Fibroblast of lung (primary cell): ENCODE measurements around the gene MCTP2. TPM values are rescaled to one million over a fixed set of nuclear protein-coding genes. Genes with fewer than 3 reads are reported as not detected.

Experiments used
- DNase-seq, 2 donors: peaks; one replicate each; pipeline versions ENCODE4 v3.0.0 to v3.0.0-alpha.2; 2010; ENCODE audit warnings: low read depth in 2 of 2
- H2AFZ ChIP-seq: 2 replicates; pipeline ENCODE4 v1.5.1; 2012; ENCODE audit warnings: low read length, control low read depth, inconsistent platforms
- H3K27ac ChIP-seq: 2 replicates; pipeline ENCODE4 v1.5.1; 2011; ENCODE audit warnings: low read length, control low read depth; ENCODE audit not compliant: insufficient read depth
- H3K27me3 ChIP-seq: 2 replicates; pipeline ENCODE4 v1.5.1; 2011; ENCODE audit warnings: mild to moderate bottlenecking, low read length; ENCODE audit not compliant: control insufficient read depth, insufficient read depth
- H3K36me3 ChIP-seq: 2 replicates; pipeline ENCODE4 v1.5.1; 2011; ENCODE audit warnings: low read length; ENCODE audit not compliant: control insufficient read depth, insufficient read depth
- H3K4me1 ChIP-seq: 2 replicates; pipeline ENCODE4 v1.5.1; 2011; ENCODE audit warnings: low read length; ENCODE audit not compliant: control insufficient read depth, insufficient read depth; ENCODE audit errors: extremely low read depth
- H3K4me2 ChIP-seq: 2 replicates; pipeline ENCODE4 v1.5.1; 2011; ENCODE audit warnings: low read length, control low read depth; ENCODE audit not compliant: insufficient read depth; ENCODE audit errors: extremely low read depth
- H3K4me3 ChIP-seq, 4 experiments: fragments of 200-600 bp in 1 of 4; sonication (generic) in 1 of 4; replicated peaks in 1 of 4; 2 replicates each; pipeline ENCODE4 v1.5.1; 2011 to 2016; ENCODE audit warnings: low read length in 4 of 4, low read depth in 3 of 4, mild to moderate bottlenecking in 3 of 4, control low read depth in 2 of 4, inconsistent platforms in 1 of 4, mixed read lengths in 1 of 4; ENCODE audit not compliant: insufficient read depth in 1 of 4; ENCODE audit errors: control extremely low read depth in 1 of 4
- H3K79me2 ChIP-seq: 2 replicates; pipeline ENCODE4 v1.5.1; 2012; ENCODE audit warnings: mild to moderate bottlenecking, low read length, inconsistent platforms; ENCODE audit not compliant: control insufficient read depth, insufficient read depth
- H3K9ac ChIP-seq: 2 replicates; pipeline ENCODE4 v1.5.1; 2011; ENCODE audit warnings: mild to moderate bottlenecking, low read length, control low read depth; ENCODE audit not compliant: insufficient read depth
- H3K9me3 ChIP-seq: 2 replicates; pipeline ENCODE4 v1.5.1; 2012; ENCODE audit warnings: low read depth, low read length; ENCODE audit not compliant: control insufficient read depth, insufficient read depth
- H4K20me1 ChIP-seq: 2 replicates; pipeline ENCODE4 v1.5.1; 2011; ENCODE audit warnings: low read length; ENCODE audit not compliant: control insufficient read depth, insufficient read depth; ENCODE audit errors: extremely low read depth
- EZH2 ChIP-seq: IDR thresholded peaks from 2 replicates; pipeline ENCODE4 v1.5.1; 2012; ENCODE audit warnings: low read length, control low read depth, mild to moderate bottlenecking; ENCODE audit errors: missing control alignments
- polyA plus RNA-seq, 2 donors: library from polyadenylated mRNA; depleted of rRNA in 1 of 2; stranded (reverse) in 1 of 2; unstranded in 1 of 2; fragments of >200 nt; gene quantifications; 2 replicates each; pipeline ENCODE4 v1.2.1, GENCODE V29; 2011 to 2012; ENCODE audit warnings: missing spikeins in 1 of 2
- total RNA-seq: library from RNA; depleted of rRNA; stranded (reverse); fragments of >200 nt; gene quantifications from 2 replicates; pipeline ENCODE4 v1.2.1, GENCODE V29; 2014
- TF ChIP-seq, protein P1 (sequence below), 2 donors: IDR thresholded peaks in 1 of 2; conservative IDR thresholded peaks in 1 of 2; 1 replicate in 1 of 2; 2 replicates in 1 of 2; pipeline ENCODE4 v1.5.1; 2011 to 2012; ENCODE audit warnings: low read length in 2 of 2, control low read depth in 1 of 2, inconsistent platforms in 1 of 2, low read depth in 1 of 2, mild to moderate bottlenecking in 1 of 2

The MCTP2 gene
- total and polyA plus RNA-seq, 2 donors (not counting 1 experiment from before 2014, with no cell fraction given), result 3.6 to 14.5 TPM

- Histone ChIP-seq H3K9ac (no peak overlapping the region), H3K4me3 (no peak overlapping the region), H3K79me2 (no peaks in the 10 kb centered on the region), H3K4me1 (no peaks in the 10 kb centered on the region), H3K27me3 (no peaks in the 10 kb centered on the region), H3K27ac (no peak overlapping the region), H3K9me3 (no peaks in the 10 kb centered on the region), H4K20me1 (no peaks in the 10 kb centered on the region), H2AFZ (no peak overlapping the region), H3K36me3 (no peaks in the 10 kb centered on the region), H3K4me2 (no peak overlapping the region)
- TF ChIP-seq, protein P1, sequence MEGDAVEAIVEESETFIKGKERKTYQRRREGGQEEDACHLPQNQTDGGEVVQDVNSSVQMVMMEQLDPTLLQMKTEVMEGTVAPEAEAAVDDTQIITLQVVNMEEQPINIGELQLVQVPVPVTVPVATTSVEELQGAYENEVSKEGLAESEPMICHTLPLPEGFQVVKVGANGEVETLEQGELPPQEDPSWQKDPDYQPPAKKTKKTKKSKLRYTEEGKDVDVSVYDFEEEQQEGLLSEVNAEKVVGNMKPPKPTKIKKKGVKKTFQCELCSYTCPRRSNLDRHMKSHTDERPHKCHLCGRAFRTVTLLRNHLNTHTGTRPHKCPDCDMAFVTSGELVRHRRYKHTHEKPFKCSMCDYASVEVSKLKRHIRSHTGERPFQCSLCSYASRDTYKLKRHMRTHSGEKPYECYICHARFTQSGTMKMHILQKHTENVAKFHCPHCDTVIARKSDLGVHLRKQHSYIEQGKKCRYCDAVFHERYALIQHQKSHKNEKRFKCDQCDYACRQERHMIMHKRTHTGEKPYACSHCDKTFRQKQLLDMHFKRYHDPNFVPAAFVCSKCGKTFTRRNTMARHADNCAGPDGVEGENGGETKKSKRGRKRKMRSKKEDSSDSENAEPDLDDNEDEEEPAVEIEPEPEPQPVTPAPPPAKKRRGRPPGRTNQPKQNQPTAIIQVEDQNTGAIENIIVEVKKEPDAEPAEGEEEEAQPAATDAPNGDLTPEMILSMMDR (conservative IDR thresholded peaks at IDR 0.05 in 1 of 2, IDR thresholded peaks at IDR 0.05 in 1 of 2; ENCODE audit: low read depth in 1 of 2, low read length in 2 of 2), result no peak
- no peak for TF ChIP-seq EZH2
- DNase-seq, result no peak
Measured at GRCh38 chr15:94360251-94360685, 128.9 kb downstream of the MCTP2 start.

DNA sequence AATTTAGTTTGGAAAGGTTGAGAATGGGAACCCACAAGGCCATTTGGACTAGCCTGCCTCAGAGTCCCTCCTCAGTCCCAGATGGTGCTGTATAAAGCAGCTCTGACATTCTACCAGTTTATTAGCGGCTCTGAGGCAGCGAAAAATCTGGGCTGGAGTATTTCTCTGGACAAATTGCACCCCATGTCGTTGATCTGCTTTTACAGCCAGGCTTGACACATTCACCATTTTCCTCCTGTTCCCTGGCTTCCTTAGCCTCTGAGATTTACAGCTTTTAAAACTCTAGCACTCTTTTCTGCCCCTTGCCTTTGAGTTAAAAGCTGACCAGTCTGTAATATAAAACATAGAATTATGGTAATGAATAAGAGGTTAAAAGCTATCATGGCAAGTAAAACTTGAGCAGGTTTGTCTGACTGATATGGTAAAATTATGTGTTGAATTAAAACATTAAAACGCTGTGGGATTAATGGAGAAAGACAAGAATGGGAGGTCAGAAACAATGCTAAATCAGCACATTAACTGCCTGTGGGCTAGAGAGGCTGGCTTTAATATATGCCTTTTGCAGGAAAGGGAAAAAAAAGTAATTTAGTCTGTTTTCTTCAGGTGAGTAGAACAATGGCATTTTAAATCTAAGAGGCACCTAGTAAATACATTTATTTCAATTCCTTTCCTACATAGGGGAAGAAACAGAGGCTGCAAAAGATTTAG is 131.2 kb downstream of the MCTP2 start:
- Histone ChIP-seq H3K79me2 (no peaks in the 10 kb centered on the region), H3K9me3 (no peaks in the 10 kb centered on the region), H3K27ac (no peak overlapping the region), H3K36me3 (no peaks in the 10 kb centered on the region), H4K20me1 (no peaks in the 10 kb centered on the region), H3K4me2 (no peak overlapping the region), H2AFZ (no peak overlapping the region), H3K9ac (no peak overlapping the region), H3K4me1 (no peaks in the 10 kb centered on the region), H3K4me3 (no peak overlapping the region), H3K27me3 (no peaks in the 10 kb centered on the region)
- no peak for TF ChIP-seq EZH2
- TF ChIP-seq, protein P1 (conservative IDR thresholded peaks at IDR 0.05 in 1 of 2, IDR thresholded peaks at IDR 0.05 in 1 of 2; ENCODE audit: low read depth in 1 of 2, low read length in 2 of 2), result no peak
- no peak for DNase-seq

- H2AFZ ChIP-seq, result no peak overlapping the region
- no peaks in the 10 kb centered on the region for H3K4me1 ChIP-seq
- H3K27ac ChIP-seq, result no peak overlapping the region
- H3K36me3 ChIP-seq, result no peaks in the 10 kb centered on the region
- H3K79me2 ChIP-seq, result no peaks in the 10 kb centered on the region
- DNase-seq, result no peak
- TF ChIP-seq, protein P1 (conservative IDR thresholded peaks at IDR 0.05 in 1 of 2, IDR thresholded peaks at IDR 0.05 in 1 of 2; ENCODE audit: low read depth in 1 of 2, low read length in 2 of 2), result no peak
- TF ChIP-seq EZH2, result no peak
- H3K9ac ChIP-seq, result no peak overlapping the region
- H3K4me3 ChIP-seq, result no peak overlapping the region
- no peaks in the 10 kb centered on the region for H3K27me3 ChIP-seq
- no peaks in the 10 kb centered on the region for H4K20me1 ChIP-seq
- H3K4me2 ChIP-seq, result no peak overlapping the region
- no peaks in the 10 kb centered on the region for H3K9me3 ChIP-seq
Measured at GRCh38 chr15:94363382-94363781, 132.0 kb downstream of the MCTP2 start.
